ENCODE data around the gene OLIG2.

DNA sequence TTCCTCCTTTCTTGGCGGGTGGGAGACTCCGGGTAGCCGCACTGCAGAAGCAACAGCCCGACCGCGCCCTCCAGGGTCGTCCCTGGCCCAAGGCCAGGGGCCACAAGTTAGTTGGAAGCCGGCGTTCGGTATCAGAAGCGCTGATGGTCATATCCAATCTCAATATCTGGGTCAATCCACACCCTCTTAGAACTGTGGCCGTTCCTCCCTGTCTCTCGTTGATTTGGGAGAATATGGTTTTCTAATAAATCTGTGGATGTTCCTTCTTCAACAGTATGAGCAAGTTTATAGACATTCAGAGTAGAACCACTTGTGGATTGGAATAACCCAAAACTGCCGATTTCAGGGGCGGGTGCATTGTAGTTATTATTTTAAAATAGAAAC lies 2.5 kb downstream of the OLIG2 start:
- no peak for TF ChIP-seq POLR2A (IDR thresholded peaks at IDR 0.05)
- TF ChIP-seq, protein P1, sequence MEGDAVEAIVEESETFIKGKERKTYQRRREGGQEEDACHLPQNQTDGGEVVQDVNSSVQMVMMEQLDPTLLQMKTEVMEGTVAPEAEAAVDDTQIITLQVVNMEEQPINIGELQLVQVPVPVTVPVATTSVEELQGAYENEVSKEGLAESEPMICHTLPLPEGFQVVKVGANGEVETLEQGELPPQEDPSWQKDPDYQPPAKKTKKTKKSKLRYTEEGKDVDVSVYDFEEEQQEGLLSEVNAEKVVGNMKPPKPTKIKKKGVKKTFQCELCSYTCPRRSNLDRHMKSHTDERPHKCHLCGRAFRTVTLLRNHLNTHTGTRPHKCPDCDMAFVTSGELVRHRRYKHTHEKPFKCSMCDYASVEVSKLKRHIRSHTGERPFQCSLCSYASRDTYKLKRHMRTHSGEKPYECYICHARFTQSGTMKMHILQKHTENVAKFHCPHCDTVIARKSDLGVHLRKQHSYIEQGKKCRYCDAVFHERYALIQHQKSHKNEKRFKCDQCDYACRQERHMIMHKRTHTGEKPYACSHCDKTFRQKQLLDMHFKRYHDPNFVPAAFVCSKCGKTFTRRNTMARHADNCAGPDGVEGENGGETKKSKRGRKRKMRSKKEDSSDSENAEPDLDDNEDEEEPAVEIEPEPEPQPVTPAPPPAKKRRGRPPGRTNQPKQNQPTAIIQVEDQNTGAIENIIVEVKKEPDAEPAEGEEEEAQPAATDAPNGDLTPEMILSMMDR (IDR thresholded peaks at IDR 0.05) = no peak
